ENCODE results near the gene ACTG2. TPM values are rescaled to one million over a fixed set of nuclear protein-coding genes. Genes with fewer than 3 reads are reported as not detected.
"Not testable (repeated sequence)": the region's sequence is repeated elsewhere in the genome, so short reads cannot be mapped to it uniquely, and the experiment has no call there.

The ACTG2 gene
- total RNA-seq, 2 donors from 2014 or later = not detected

- Mint-ChIP-seq H3K36me3 (peaks cover 9% of the 10 kb centered on the region), H3K27ac (peak overlapping the region in 1 of 2 donors; percentile 82), H3K27me3 (no peaks in the 10 kb centered on the region), H3K4me3 (peak overlapping the region; percentile 1), H3K4me1 (ENCODE audit: low read depth in 2 of 2) (peaks cover 46 to 56% of the 10 kb centered on the region in 2 donors), H3K9me3 (no peaks in the 10 kb centered on the region)
- DNase-seq (ENCODE audit: low spot score) = no peak
- ATAC-seq = peak; percentile 53 to 71
Observed at GRCh38 chr2:73939419-73939818, 46.6 kb downstream of the ACTG2 start.

GRCh38 chr2:73940066-73940465, 47.3 kb downstream of the ACTG2 start:
- H3K36me3 Mint-ChIP-seq = peaks cover 16% of the 10 kb centered on the region
- not testable (repeated sequence) for H3K9me3 Mint-ChIP-seq; H3K27me3 Mint-ChIP-seq; DNase-seq (ENCODE audit: low spot score); ATAC-seq
- peak overlapping the region in 1 of 2 donors; percentile 82 for H3K27ac Mint-ChIP-seq
- peaks cover 53 to 62% of the 10 kb centered on the region in 2 donors for H3K4me1 Mint-ChIP-seq (ENCODE audit: low read depth in 2 of 2)
- peak overlapping the region; percentile 1 for H3K4me3 Mint-ChIP-seq

- Mint-ChIP-seq H3K4me1 (ENCODE audit: low read depth in 2 of 2) (peaks cover 45 to 50% of the 10 kb centered on the region in 2 donors), H3K27me3 (no peaks in the 10 kb centered on the region), H3K27ac (no peak overlapping the region), H3K9me3 (no peaks in the 10 kb centered on the region), H3K4me3 (no peak overlapping the region), H3K36me3 (peaks cover 20% of the 10 kb centered on the region)
- DNase-seq (ENCODE audit: low spot score) (no peak), ATAC-seq (no peak)
Observed at GRCh38 chr2:73942664-73943063, 49.9 kb downstream of the ACTG2 start.

- peak; percentile 89 to 92 for ATAC-seq
- H3K4me1 Mint-ChIP-seq (ENCODE audit: low read depth in 2 of 2) = peaks cover 37 to 42% of the 10 kb centered on the region in 2 donors
Observed at GRCh38 chr2:73944714-73945113, 51.9 kb downstream of the ACTG2 start.

GRCh38 chr2:73946215-73946614, 53.4 kb downstream of the ACTG2 start:
- DNase-seq (ENCODE audit: low spot score) (no peak), ATAC-seq (no peak)
- peak overlapping the region in 1 of 2 donors; percentile 21 for H3K27ac Mint-ChIP-seq
- no peak overlapping the region for H3K4me3 Mint-ChIP-seq
- peaks cover 24 to 35% of the 10 kb centered on the region in 2 donors for H3K4me1 Mint-ChIP-seq (ENCODE audit: low read depth in 2 of 2)
- H3K27me3 Mint-ChIP-seq = no peaks in the 10 kb centered on the region
- H3K9me3 Mint-ChIP-seq = no peaks in the 10 kb centered on the region
- H3K36me3 Mint-ChIP-seq = peaks cover 26% of the 10 kb centered on the region

More at GRCh38 chr2:73944714-73945113, 51.9 kb downstream of the ACTG2 start:
- Mint-ChIP-seq H3K9me3 (no peaks in the 10 kb centered on the region), H3K4me3 (peak overlapping the region; percentile 34), H3K27me3 (no peaks in the 10 kb centered on the region), H3K36me3 (peaks cover 29% of the 10 kb centered on the region), H3K27ac (peak overlapping the region; percentile 21 to 45)
- peak; percentile 62 for DNase-seq (ENCODE audit: low spot score)

GRCh38 chr2:73946666-73947065, 53.9 kb downstream of the ACTG2 start:
- Mint-ChIP-seq H3K4me3 (no peak overlapping the region), H3K4me1 (ENCODE audit: low read depth in 2 of 2) (peaks cover 24 to 35% of the 10 kb centered on the region in 2 donors), H3K36me3 (peaks cover 31% of the 10 kb centered on the region), H3K9me3 (no peaks in the 10 kb centered on the region), H3K27ac (peak overlapping the region in 1 of 2 donors; percentile 21), H3K27me3 (no peaks in the 10 kb centered on the region)
- DNase-seq (ENCODE audit: low spot score) (no peak), ATAC-seq (no peak)

- peaks cover 39% of the 10 kb centered on the region for H3K36me3 Mint-ChIP-seq
- DNase-seq (ENCODE audit: low spot score) (no peak), ATAC-seq (no peak)
- peaks cover 29 to 42% of the 10 kb centered on the region in 2 donors for H3K4me1 Mint-ChIP-seq (ENCODE audit: low read depth in 2 of 2)
- H3K27ac Mint-ChIP-seq = peak overlapping the region in 1 of 2 donors; percentile 45
- H3K9me3 Mint-ChIP-seq = no peaks in the 10 kb centered on the region
- no peaks in the 10 kb centered on the region for H3K27me3 Mint-ChIP-seq
- H3K4me3 Mint-ChIP-seq = no peak overlapping the region
Observed at GRCh38 chr2:73947412-73948018, 54.7 kb downstream of the ACTG2 start.

GRCh38 chr2:73949802-73950201, 57.0 kb downstream of the ACTG2 start:
- H3K4me1 Mint-ChIP-seq (ENCODE audit: low read depth in 2 of 2) = peaks cover 29 to 40% of the 10 kb centered on the region in 2 donors
- H3K36me3 Mint-ChIP-seq = peaks cover 39% of the 10 kb centered on the region
- H3K27ac Mint-ChIP-seq = no peak overlapping the region
- H3K4me3 Mint-ChIP-seq = no peak overlapping the region
- no peaks in the 10 kb centered on the region for H3K9me3 Mint-ChIP-seq
- no peaks in the 10 kb centered on the region for H3K27me3 Mint-ChIP-seq
- ATAC-seq = no peak
- no peak for DNase-seq (ENCODE audit: low spot score)

- Mint-ChIP-seq H3K27me3 (no peaks in the 10 kb centered on the region), H3K9me3 (no peaks in the 10 kb centered on the region), H3K4me3 (no peak overlapping the region), H3K4me1 (ENCODE audit: low read depth in 2 of 2) (peaks cover 20 to 32% of the 10 kb centered on the region in 2 donors), H3K27ac (peak overlapping the region in 1 of 2 donors; percentile 49), H3K36me3 (peaks cover 48% of the 10 kb centered on the region)
- DNase-seq (ENCODE audit: low spot score) (no peak), ATAC-seq (no peak)
Observed at GRCh38 chr2:73952499-73953446, 60.0 kb downstream of the ACTG2 start.

- H3K4me1 Mint-ChIP-seq (ENCODE audit: low read depth in 2 of 2) = peaks cover 16 to 17% of the 10 kb centered on the region in 2 donors
- no peak overlapping the region for H3K4me3 Mint-ChIP-seq
- no peak for DNase-seq (ENCODE audit: low spot score)
- no peak for ATAC-seq
- no peaks in the 10 kb centered on the region for H3K27me3 Mint-ChIP-seq
- peak overlapping the region in 1 of 2 donors; percentile 25 for H3K27ac Mint-ChIP-seq
- H3K9me3 Mint-ChIP-seq = no peaks in the 10 kb centered on the region
- H3K36me3 Mint-ChIP-seq = peaks cover 48% of the 10 kb centered on the region
Observed at GRCh38 chr2:73956218-73956865, 63.5 kb downstream of the ACTG2 start.

- Mint-ChIP-seq H3K4me3 (no peak overlapping the region), H3K27me3 (no peaks in the 10 kb centered on the region), H3K36me3 (peaks cover 29% of the 10 kb centered on the region), H3K27ac (no peak overlapping the region), H3K4me1 (ENCODE audit: low read depth in 2 of 2) (peaks cover 26 to 28% of the 10 kb centered on the region in 2 donors), H3K9me3 (peaks cover 3% of the 10 kb centered on the region)
- ATAC-seq (no peak), DNase-seq (ENCODE audit: low spot score) (no peak)
Observed at GRCh38 chr2:73961274-73961673, 68.5 kb downstream of the ACTG2 start.

- H3K27me3 Mint-ChIP-seq = no peaks in the 10 kb centered on the region
- peaks cover 3% of the 10 kb centered on the region for H3K9me3 Mint-ChIP-seq
- no peak overlapping the region for H3K4me3 Mint-ChIP-seq
- H3K27ac Mint-ChIP-seq = no peak overlapping the region
- H3K4me1 Mint-ChIP-seq (ENCODE audit: low read depth in 2 of 2) = peaks cover 26 to 28% of the 10 kb centered on the region in 2 donors
- no peak for ATAC-seq
- no peak for DNase-seq (ENCODE audit: low spot score)
- peaks cover 22% of the 10 kb centered on the region for H3K36me3 Mint-ChIP-seq
Observed at GRCh38 chr2:73961823-73962615, 69.2 kb downstream of the ACTG2 start.

GRCh38 chr2:73962798-73963197, 70.0 kb downstream of the ACTG2 start:
- no peak for DNase-seq (ENCODE audit: low spot score)
- no peaks in the 10 kb centered on the region for H3K27me3 Mint-ChIP-seq
- peaks cover 20% of the 10 kb centered on the region for H3K36me3 Mint-ChIP-seq
- H3K4me1 Mint-ChIP-seq (ENCODE audit: low read depth in 2 of 2) = peaks cover 26 to 28% of the 10 kb centered on the region in 2 donors
- H3K9me3 Mint-ChIP-seq = peaks cover 3% of the 10 kb centered on the region
- no peak for ATAC-seq
- H3K4me3 Mint-ChIP-seq = no peak overlapping the region
- H3K27ac Mint-ChIP-seq = no peak overlapping the region
